OCI-LY7 (cell line): ENCODE results near the gene NCOA3.

Source experiments
- CTCF ChIP-seq: fragments of 200-600 bp; sonication (generic); conservative IDR thresholded peaks from 2 replicates; pipeline ENCODE4 v1.5.1; 2014; ENCODE audit warnings: mild to moderate bottlenecking, antibody characterized with exemption, low read length, moderate library complexity, mixed read lengths
- EZH2phosphoT487 ChIP-seq: fragments of 200-600 bp; sonication (generic); IDR thresholded peaks from 2 replicates; pipeline ENCODE4 v1.6.1; 2018; ENCODE audit warnings: low read depth, borderline replicate concordance, mild to moderate bottlenecking, mixed run types, antibody characterized with exemption, low read length, moderate library complexity, mixed read lengths

GRCh38 chr20:47656318-47656717 is 154.6 kb downstream of the NCOA3 start:
- no peak for TF ChIP-seq CTCF
- no peak for TF ChIP-seq EZH2phosphoT487
